Activated CD8-positive, alpha-beta memory T cell treated with anti-CD3 and anti-CD28 coated beads, Interleukin-2, amount 50 U/mL, for 1 hour (primary cell): ENCODE results near the gene KHK.
"Not testable (repeated sequence)": the region's sequence is repeated elsewhere in the genome, so short reads cannot be mapped to it uniquely, and the experiment has no call there.

ENCODE experiments used
- DNase-seq: peaks from one replicate; pipeline ENCODE4 v3.0.0-alpha.2; 2020; ENCODE audit errors: extremely low read depth

KHK gene

GRCh38 chr2:27059141-27059820 is 27.3 kb upstream of the KHK start:
- no peak for DNase-seq

- no peak for DNase-seq
Observed at GRCh38 chr2:27060323-27060722, 26.2 kb upstream of the KHK start.

GRCh38 chr2:27065128-27065527 is 21.4 kb upstream of the KHK start:
- no peak for DNase-seq

GRCh38 chr2:27067385-27067784 is 19.2 kb upstream of the KHK start:
- no peak for DNase-seq

GRCh38 chr2:27069436-27069835 is 17.1 kb upstream of the KHK start:
- DNase-seq, result no peak

GRCh38 chr2:27069961-27070618 is 16.5 kb upstream of the KHK start:
- DNase-seq, result no peak

GRCh38 chr2:27070653-27071276 is 15.8 kb upstream of the KHK start:
- DNase-seq, result no peak

- DNase-seq, result peak; percentile 63
Observed at GRCh38 chr2:27071277-27071989, 15.1 kb upstream of the KHK start, which contains the start of gene OST4. OST4 (minus strand) TSS chr2:27071654.

GRCh38 chr2:27071990-27072830 is 14.4 kb upstream of the KHK start:
- no peak for DNase-seq

- DNase-seq, result no peak
Observed at GRCh38 chr2:27072920-27073319, 13.7 kb upstream of the KHK start.

GRCh38 chr2:27073782-27074181 is 12.8 kb upstream of the KHK start:
- no peak for DNase-seq

- peak; percentile 19 for DNase-seq
Observed at GRCh38 chr2:27074738-27075565, 11.6 kb upstream of the KHK start.

- DNase-seq, result not testable (repeated sequence)
Observed at GRCh38 chr2:27075566-27075871, 11.1 kb upstream of the KHK start.

GRCh38 chr2:27076323-27076722 is 10.2 kb upstream of the KHK start:
- DNase-seq, result no peak

- DNase-seq, result no peak
Observed at GRCh38 chr2:27077231-27077630, 9.3 kb upstream of the KHK start.

GRCh38 chr2:27078267-27079194 is 8.0 kb upstream of the KHK start, which contains the start of gene EMILIN1:
EMILIN1 (plus strand) TSS chr2:27078615; CDS start chr2:27079066, 451 bp downstream.
- no peak for DNase-seq

GRCh38 chr2:27079233-27080139 is 7.1 kb upstream of the KHK start:
- no peak for DNase-seq

- DNase-seq, result no peak
Observed at GRCh38 chr2:27080140-27080469, 6.5 kb upstream of the KHK start.

GRCh38 chr2:27080603-27080936 is 6.0 kb upstream of the KHK start:
- DNase-seq, result no peak
